Measurements from ENCODE around the gene LDHAL6A.
"Not testable (repeated sequence)": the region's sequence is repeated elsewhere in the genome, so short reads cannot be mapped to it uniquely, and the experiment has no call there.

GRCh38 chr11:18407400-18407799 is 48.3 kb upstream of the LDHAL6A start:
- TF ChIP-seq CTCF (conservative IDR thresholded peaks at IDR 0.05; ENCODE audit: low read length); EZH2phosphoT487 (IDR thresholded peaks at IDR 0.05; ENCODE audit: borderline replicate concordance): not testable (repeated sequence)
